ENCODE results near the gene CILP.
"Not testable (repeated sequence)": the region's sequence is repeated elsewhere in the genome, so short reads cannot be mapped to it uniquely, and the experiment has no call there.

CILP gene

DNA sequence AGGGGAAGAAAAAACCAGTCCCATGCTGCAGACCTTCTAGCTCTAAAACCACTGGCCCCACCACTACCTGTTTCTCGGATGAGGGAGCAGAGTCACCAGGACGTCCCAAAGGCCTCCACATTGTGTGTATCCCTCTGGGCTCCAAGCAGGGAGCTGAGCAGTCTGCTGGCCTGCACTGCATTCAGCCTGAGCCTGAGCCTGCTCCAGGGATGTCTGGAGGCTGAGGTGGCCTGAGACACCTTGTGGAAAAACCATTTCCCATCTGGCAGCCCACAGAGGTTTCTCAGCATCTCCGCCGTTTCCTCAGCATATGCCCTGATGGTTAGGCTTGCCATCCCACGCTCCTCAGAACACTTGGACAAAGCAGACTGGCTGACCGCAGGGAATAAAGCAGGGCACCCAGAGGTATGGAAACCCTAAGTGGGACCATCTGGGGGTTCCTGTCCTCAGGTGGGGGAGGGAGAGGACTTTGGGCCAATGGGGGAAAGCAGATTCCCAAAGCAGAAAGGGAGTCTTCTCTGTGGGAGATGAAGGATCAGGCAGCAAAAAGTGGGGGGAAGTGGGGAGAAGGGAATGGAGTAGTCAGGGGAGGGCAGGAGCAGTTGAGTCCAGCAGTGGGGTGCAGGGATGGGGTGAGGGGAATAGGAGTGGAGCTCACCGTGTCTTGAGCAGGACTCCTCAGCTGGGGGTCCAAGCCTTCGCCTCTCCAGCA lies at the start of gene CILP:
Gene CILP, minus strand, starts transcription at position 704 of the 712 bp plus-strand sequence. CDS start 1,718 bp downstream, outside the sequence.
- DNase-seq, result no peak

- no peak for DNase-seq
Measured at GRCh38 chr15:65260968-65261367, 49.7 kb upstream of the CILP start.

- DNase-seq, result no peak
Measured at GRCh38 chr15:65259367-65259797, 48.1 kb upstream of the CILP start.

GRCh38 chr15:65258375-65259262 lies 47.3 kb upstream of the CILP start:
- DNase-seq, result no peak

- no peak for DNase-seq
Measured at GRCh38 chr15:65255486-65256140, 44.3 kb upstream of the CILP start.

DNA sequence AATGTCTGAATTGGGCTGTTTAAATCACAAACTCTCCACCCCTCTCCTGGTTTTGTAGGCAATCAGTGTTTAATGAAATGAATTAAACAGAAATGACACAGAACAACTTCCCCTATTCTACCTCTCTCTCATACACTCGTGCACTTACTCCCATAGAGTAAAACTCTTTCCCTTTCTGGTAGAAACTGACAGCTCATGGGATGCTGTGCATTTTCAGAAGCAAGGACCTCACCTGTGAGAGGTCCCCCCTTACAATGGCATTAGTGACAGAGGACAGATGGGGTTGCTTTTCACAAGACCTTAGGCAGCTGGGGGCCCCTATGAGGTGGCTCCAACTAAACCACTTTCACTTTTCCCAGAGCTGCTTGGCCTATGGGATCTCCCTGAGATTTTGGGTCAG lies 43.5 kb upstream of the CILP start:
- no peak for DNase-seq

- peak; percentile 12 for DNase-seq
Measured at GRCh38 chr15:65254356-65254755, 43.1 kb upstream of the CILP start.

- DNase-seq, result no peak
Measured at GRCh38 chr15:65249641-65250040, 38.4 kb upstream of the CILP start.

- no peak for DNase-seq
Measured at GRCh38 chr15:65248511-65249255, 37.4 kb upstream of the CILP start.

DNA sequence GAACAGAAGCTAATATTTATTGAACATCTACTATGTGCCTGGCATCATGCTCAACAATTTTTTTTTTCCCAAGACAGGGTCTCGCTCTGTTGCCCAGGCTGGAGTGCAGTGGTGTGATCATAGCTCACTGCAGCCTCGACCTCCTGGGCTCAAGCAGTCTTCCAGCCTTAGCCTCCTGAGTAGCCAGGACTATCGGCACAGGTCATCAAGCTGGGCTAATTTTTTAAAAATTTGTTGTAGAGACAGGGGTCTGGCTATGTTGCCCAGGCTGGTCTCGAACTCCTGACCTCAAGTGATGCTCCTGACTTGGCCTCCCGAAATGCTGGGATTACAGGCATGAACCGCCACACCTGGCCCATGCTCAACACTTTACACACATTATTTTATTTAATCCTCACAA lies 35.7 kb upstream of the CILP start:
- no peak for DNase-seq

DNA sequence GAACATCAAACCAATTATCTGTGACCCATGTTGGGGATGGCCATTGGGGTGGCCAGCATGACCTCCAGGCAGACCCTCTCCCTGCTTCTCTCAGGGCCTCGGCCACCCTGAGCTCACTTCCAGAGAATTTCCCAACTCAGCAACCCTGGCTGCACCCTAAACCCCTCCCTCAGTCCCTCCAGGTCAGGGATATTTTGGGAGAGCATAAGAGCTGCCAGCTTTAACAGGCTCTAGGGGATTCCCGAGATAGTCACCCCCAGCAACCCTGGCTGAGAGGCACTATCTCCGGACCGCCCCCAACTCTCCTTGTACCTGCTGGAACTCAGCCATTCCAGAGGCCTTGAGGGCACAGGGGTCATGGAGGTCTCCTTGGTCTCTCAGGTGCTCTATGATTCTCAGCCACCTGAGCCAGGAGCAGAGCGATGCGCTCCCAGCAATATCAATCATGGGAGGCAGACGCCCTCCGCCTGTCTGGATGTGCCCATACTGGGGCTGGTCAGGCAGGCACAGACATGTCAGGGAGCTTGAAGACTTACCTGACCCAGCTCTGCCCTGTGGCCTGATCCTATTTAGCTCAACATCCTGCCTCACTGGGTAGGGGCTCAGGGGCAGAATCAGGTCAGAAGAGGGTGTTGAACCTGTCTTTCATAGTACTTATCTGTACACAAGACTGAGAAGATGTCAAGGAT lies 34.9 kb upstream of the CILP start:
- DNase-seq, result no peak

DNA sequence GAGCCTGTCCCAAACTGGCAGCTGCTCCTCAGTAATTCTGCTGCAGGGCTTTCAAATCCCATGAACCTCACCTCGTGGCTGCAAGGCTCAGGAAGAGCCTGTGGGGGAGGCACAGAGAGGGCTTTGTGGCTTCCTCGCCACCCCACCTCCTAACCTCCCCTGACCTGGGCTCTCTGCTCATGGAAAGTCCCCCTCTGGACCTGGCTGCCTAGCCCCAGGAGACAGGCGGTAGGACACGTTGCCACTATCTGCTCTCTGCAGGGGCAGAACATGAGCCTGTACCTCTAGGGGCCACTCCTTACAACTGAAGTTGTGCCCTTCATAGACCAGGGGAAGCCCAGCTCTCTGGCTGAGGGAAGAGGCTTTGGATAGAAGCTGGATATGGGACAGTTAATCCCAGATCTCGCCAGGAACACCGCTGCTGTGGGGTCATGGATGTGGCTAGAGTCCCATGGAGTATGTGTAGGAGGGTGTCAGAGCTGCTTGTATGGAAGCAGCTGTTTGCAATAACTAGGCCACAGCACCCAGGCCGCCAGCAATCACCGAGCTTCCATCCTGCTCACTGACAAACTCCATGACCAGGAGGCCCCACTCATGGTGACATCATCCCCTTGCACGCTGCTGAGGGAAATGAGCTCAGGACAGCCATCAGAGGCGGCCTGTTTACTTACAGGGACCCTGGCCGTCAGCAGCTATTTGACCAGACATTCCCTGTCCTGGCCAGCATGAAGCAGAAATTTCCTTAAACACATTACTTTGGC lies 34.0 kb upstream of the CILP start:
- DNase-seq, result no peak

- no peak for DNase-seq
Measured at GRCh38 chr15:65244638-65245037, 33.4 kb upstream of the CILP start.

DNA sequence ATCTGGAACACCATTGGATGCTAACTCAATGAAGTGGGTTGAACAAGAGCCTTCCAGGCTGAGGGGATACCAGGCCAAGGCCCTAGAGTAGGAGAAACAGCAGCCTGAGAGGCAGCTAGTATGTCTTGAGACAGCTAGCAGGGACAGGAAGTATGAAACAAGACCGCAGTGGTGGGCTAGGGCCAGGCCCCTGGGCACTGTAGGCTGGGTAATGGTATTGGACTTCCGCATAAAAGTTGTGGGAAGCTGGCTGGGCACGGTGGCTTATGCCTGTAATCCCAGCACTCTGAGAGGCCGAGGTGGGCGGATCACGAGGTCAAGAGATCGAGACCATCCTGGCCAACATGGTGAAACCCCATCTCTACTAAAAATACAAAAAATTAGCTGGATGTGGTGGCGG lies 25.2 kb upstream of the CILP start:
- DNase-seq, result not testable (repeated sequence)

DNA sequence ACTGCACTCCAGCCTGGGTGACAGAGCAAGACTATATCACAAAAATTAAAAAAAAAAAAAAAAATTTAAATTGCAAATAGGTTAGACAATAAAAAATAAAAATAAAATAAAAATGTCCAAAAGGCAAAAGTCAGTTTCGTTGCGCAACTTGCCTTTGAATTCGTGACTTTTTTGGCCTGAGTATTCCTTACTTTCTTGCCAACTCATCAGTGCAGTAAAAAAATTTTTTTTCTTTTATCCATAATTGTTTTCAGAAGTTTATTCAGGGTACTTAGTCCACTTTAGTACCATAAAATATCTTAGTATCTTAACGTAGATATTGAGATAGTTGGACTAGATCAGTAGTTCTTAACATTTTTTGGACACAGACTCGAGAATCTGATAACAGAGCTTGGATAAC lies 22.4 kb upstream of the CILP start:
- no peak for DNase-seq

- no peak for DNase-seq
Measured at GRCh38 chr15:65232520-65232919, 21.2 kb upstream of the CILP start.

GRCh38 chr15:65231306-65231705 lies 20.0 kb upstream of the CILP start:
- no peak for DNase-seq

- DNase-seq, result not testable (repeated sequence)
Measured at GRCh38 chr15:65226901-65227300, 15.6 kb upstream of the CILP start.

GRCh38 chr15:65226221-65226620 lies 14.9 kb upstream of the CILP start:
- no peak for DNase-seq

GRCh38 chr15:65223996-65224395 lies 12.7 kb upstream of the CILP start:
- no peak for DNase-seq

GRCh38 chr15:65222891-65223290 lies 11.6 kb upstream of the CILP start:
- no peak for DNase-seq
